GM12878 (cell line): ENCODE results near the gene FANCC. TPM values are rescaled to one million over a fixed set of nuclear protein-coding genes. Genes with fewer than 3 reads are reported as not detected.
A peak's percentile ranks its signal among the peaks of the same experiment; 100 is the strongest.

Experiments
- ATAC-seq: fragments of 200-7000 bp; cut with Tn5 transposase; 3 replicates; pipeline ENCODE4 v1.9.1; 2020; ENCODE audit warnings: mild to moderate bottlenecking, moderate library complexity
- Bru-seq: library from RNA; stranded (reverse); fragments of 400-500 nt; gene quantifications from one replicate; lab custom pipeline; 2021; lab: Mats Ljungman, UMichigan
- BruChase-seq, 2 experiments: library from RNA; stranded (reverse); fragments of 400-500 nt; gene quantifications; one replicate each; lab custom pipeline; 2021; lab: Mats Ljungman, UMichigan
- BruUV-seq: library from RNA; stranded (reverse); fragments of 400-500 nt; replicated peaks from 2 replicates; lab custom pipeline; 2021; lab: Mats Ljungman, UMichigan
- CTCF ChIA-PET: fragments of 300-600 bp; sonication (Branson Sonifier 250); formaldehyde crosslinking; extraction: SDS; loops from one replicate; lab custom pipeline; 2021; ENCODE audit warnings: inconsistent platforms; lab: Yijun Ruan, JAX
- POLR2A ChIA-PET: fragments of 350-600 bp; formaldehyde crosslinking; extraction: SDS; loops from one replicate; lab custom pipeline; 2021; ENCODE audit warnings: inconsistent platforms; lab: Charles Lee
- RAD21 ChIA-PET: fragments of 300-600 bp; sonication (Branson Sonifier 250); formaldehyde crosslinking; loops from one replicate; lab custom pipeline; 2023; ENCODE audit warnings: antibody characterized with exemption; ENCODE audit not compliant: unreplicated experiment; lab: Charles Lee
- SMC1A ChIA-PET: fragments of 300-600 bp; sonication (Branson Sonifier 250); formaldehyde crosslinking; loops from one replicate; lab custom pipeline; 2023; ENCODE audit not compliant: unreplicated experiment, uncharacterized antibody; lab: Charles Lee
- DNase-seq: peaks from one replicate; pipeline ENCODE4 v3.0.0-alpha.2; 2011; ENCODE audit warnings: low read depth, low spot score
- FAIRE-seq: peaks from 3 replicates; lab custom pipeline; 2011; peaks lifted over from hg19 to GRCh38; lab: Jason Lieb, UNC
- H2AFZ ChIP-seq: 2 replicates; pipeline ENCODE4 v1.6.0; 2011; ENCODE audit warnings: low read depth, low read length, control low read depth; ENCODE audit not compliant: control insufficient read depth
- H3K27ac ChIP-seq: 2 replicates; pipeline ENCODE4 v1.5.1; 2011; ENCODE audit warnings: control low read depth; ENCODE audit not compliant: control insufficient read depth, insufficient read depth
- H3K27me3 ChIP-seq, 2 experiments: replicated peaks in 1 of 2; 2 replicates each; pipeline versions ENCODE4 v1.6.0 to v1.6.1; 2011; ENCODE audit warnings: low read length in 1 of 2; ENCODE audit not compliant: control insufficient read depth in 2 of 2, insufficient read depth in 2 of 2
- H3K36me3 ChIP-seq, 2 experiments: 2 replicates each; pipeline ENCODE4 v1.5.1; 2011; ENCODE audit warnings: low read length in 1 of 2; ENCODE audit not compliant: control insufficient read depth in 2 of 2, insufficient read depth in 2 of 2
- H3K4me1 ChIP-seq: 2 replicates; pipeline ENCODE4 v1.6.1; 2011; ENCODE audit warnings: mild to moderate bottlenecking, low read length, moderate library complexity, mixed read lengths; ENCODE audit not compliant: control insufficient read depth, insufficient read depth
- H3K4me2 ChIP-seq: 2 replicates; pipeline ENCODE4 v1.6.0; 2011; ENCODE audit warnings: control low read depth; ENCODE audit not compliant: control insufficient read depth, insufficient read depth
- H3K4me3 ChIP-seq: fragments of 200-600 bp; sonication (generic); 2 replicates; pipeline ENCODE4 v1.5.1; 2016
- H3K79me2 ChIP-seq: 2 replicates; pipeline ENCODE4 v1.6.0; 2011; ENCODE audit warnings: low read length; ENCODE audit not compliant: control insufficient read depth, insufficient read depth
- H3K9ac ChIP-seq: 2 replicates; pipeline ENCODE4 v1.8.0; 2011; ENCODE audit warnings: low read length, control low read depth, mixed read lengths; ENCODE audit not compliant: control insufficient read depth, insufficient read depth
- H3K9me3 ChIP-seq: replicated peaks from 3 replicates; pipeline ENCODE4 v1.5.1; 2011; ENCODE audit warnings: mild to moderate bottlenecking, low read length; ENCODE audit not compliant: control insufficient read depth, insufficient read depth
- H4K20me1 ChIP-seq: 2 replicates; pipeline ENCODE4 v1.6.0; 2011; ENCODE audit not compliant: control insufficient read depth, insufficient read depth
- BACH1 ChIP-seq: fragments of 450-650 bp; IDR thresholded peaks from 2 replicates; pipeline ENCODE4 v1.6.1; 2017; ENCODE audit warnings: mild to moderate bottlenecking, borderline replicate concordance
- NFIC ChIP-seq: IDR thresholded peaks from 2 replicates; pipeline ENCODE4 v1.6.1; 2012; ENCODE audit warnings: low read depth, mild to moderate bottlenecking, inconsistent platforms, low read length, moderate library complexity
- NFXL1 ChIP-seq: fragments of 450-650 bp; IDR thresholded peaks from 2 replicates; pipeline ENCODE4 v1.6.1; 2017; ENCODE audit warnings: antibody characterized with exemption, mild to moderate bottlenecking, borderline replicate concordance
- NRF1 ChIP-seq: conservative IDR thresholded peaks from 2 replicates; pipeline ENCODE4 v1.6.1; 2011; ENCODE audit warnings: mild to moderate bottlenecking, low read depth, low read length, improper control_type of control experiment
- RCOR1 ChIP-seq: conservative IDR thresholded peaks from 2 replicates; pipeline ENCODE4 v1.6.1; 2012; ENCODE audit warnings: low read depth, low read length, improper control_type of control experiment
- TCF3 ChIP-seq: IDR thresholded peaks from 2 replicates; pipeline ENCODE4 v1.6.1; 2012; ENCODE audit warnings: low read depth, mild to moderate bottlenecking, low read length, borderline replicate concordance; ENCODE audit not compliant: insufficient read depth
- ZBED1 ChIP-seq: IDR thresholded peaks from 2 replicates; pipeline ENCODE4 v1.6.1; 2016; ENCODE audit warnings: borderline replicate concordance
- ZNF207 ChIP-seq: fragments of 450-650 bp; IDR thresholded peaks from 2 replicates; pipeline ENCODE4 v1.6.1; 2014; ENCODE audit warnings: antibody characterized with exemption, mild to moderate bottlenecking, borderline replicate concordance
- WGBS: methylation state at CpG from one replicate; pipeline ENCODE4 v1.1.6; 2016; ENCODE audit warnings: low lambda C conversion rate; ENCODE audit not compliant: insufficient replicate concordance, insufficient coverage; ENCODE audit errors: missing lambda C conversion rate; 5-methylcytosine and 5-hydroxymethylcytosine counted together
- in situ Hi-C: fragments of 300-500 bp; cut with MboI; formaldehyde crosslinking; loops from 9 replicates; pipeline ENCODE4 v1.14.3; 2018; ENCODE audit warnings: mixed read lengths
- intact Hi-C: fragments of 100-400 bp; cut with micrococcal nuclease; formaldehyde crosslinking; loops from one replicate; pipeline ENCODE4 v1.14.2; 2022; ENCODE audit not compliant: unreplicated experiment
- long read RNA-seq, 2 experiments: library from polyadenylated mRNA; unstranded; transcript quantifications; one replicate each; pipeline ENCODE4 v2.0.0, GENCODE V29; 2019 to 2020
- polyA minus RNA-seq, 3 experiments: library from RNA; depleted of rRNA, polyadenylated mRNA; stranded (reverse); fragments of >200 nt; gene quantifications; 2 replicates each; pipeline ENCODE4 v1.2.3, GENCODE V29; 2011
- polyA plus RNA-seq, 11 experiments: library from polyadenylated mRNA; depleted of rRNA in 4 of 11; unstranded in 6 of 11; stranded (reverse) in 5 of 11; fragments of >200 nt; fragmentation: Nextera tagmentation in 4 of 11; fragmentation: Illumina TruSeq in 1 of 11; extraction: Ambion mirVana in 4 of 11; extraction: Trizol in 1 of 11; gene quantifications; 1 replicate in 1 of 11; 2 replicates in 10 of 11; pipeline versions ENCODE4 v1.2.1 to v1.2.3, GENCODE V29; 2011 to 2016; ENCODE audit warnings: inconsistent platforms in 2 of 11, missing spikeins in 2 of 11, low read depth in 1 of 11
- total RNA-seq, 4 experiments: library from RNA; depleted of rRNA in 3 of 4; stranded (reverse); fragments of >200 nt in 3 of 4; fragmentation: Illumina TruSeq in 1 of 4; extraction: Trizol in 1 of 4; gene quantifications; 2 replicates each; pipeline versions ENCODE4 v1.2.1 to v1.2.3, GENCODE V29; 2013 to 2021
- TF ChIP-seq, protein P1 (sequence below): IDR thresholded peaks from 2 replicates; pipeline ENCODE4 v1.6.1; 2012; ENCODE audit warnings: low read depth, low read length, improper control_type of control experiment
- TF ChIP-seq, protein P2 (sequence below): IDR thresholded peaks from 2 replicates; pipeline ENCODE4 v1.6.1; 2012; ENCODE audit warnings: improper control_type of control experiment, low read depth, low read length; ENCODE audit not compliant: insufficient replicate concordance

The FANCC gene, protein sequence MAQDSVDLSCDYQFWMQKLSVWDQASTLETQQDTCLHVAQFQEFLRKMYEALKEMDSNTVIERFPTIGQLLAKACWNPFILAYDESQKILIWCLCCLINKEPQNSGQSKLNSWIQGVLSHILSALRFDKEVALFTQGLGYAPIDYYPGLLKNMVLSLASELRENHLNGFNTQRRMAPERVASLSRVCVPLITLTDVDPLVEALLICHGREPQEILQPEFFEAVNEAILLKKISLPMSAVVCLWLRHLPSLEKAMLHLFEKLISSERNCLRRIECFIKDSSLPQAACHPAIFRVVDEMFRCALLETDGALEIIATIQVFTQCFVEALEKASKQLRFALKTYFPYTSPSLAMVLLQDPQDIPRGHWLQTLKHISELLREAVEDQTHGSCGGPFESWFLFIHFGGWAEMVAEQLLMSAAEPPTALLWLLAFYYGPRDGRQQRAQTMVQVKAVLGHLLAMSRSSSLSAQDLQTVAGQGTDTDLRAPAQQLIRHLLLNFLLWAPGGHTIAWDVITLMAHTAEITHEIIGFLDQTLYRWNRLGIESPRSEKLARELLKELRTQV
- total RNA-seq (2013; cell fraction: nucleolus; rRNA removed): 38.1 and 39.6 TPM in 2 replicates
- total RNA-seq (2014; rRNA removed): 6.6 and 8.5 TPM in 2 replicates
- total RNA-seq (2014; rRNA removed; fragmentation: Illumina TruSeq; extraction: Trizol): 10.7 and 11.4 TPM in 2 replicates
- 11.3 TPM in 2 replicates for total RNA-seq (2021)
- 6.2 TPM for polyA plus RNA-seq (2011; ENCODE audit: low read depth)
- polyA plus RNA-seq (2011; rRNA removed): 14.5 and 21.7 TPM in 2 replicates
- polyA plus RNA-seq (2011; cell fraction: cytosol; rRNA removed): 10.2 and 12.4 TPM in 2 replicates
- polyA plus RNA-seq (2011; cell fraction: nucleus; rRNA removed): 11.6 and 14.5 TPM in 2 replicates
- polyA plus RNA-seq (2012): 3.4 and 5.0 TPM in 2 replicates
- 8.8 and 17.3 TPM in 2 replicates for polyA plus RNA-seq (2014; fragmentation: Illumina TruSeq; extraction: Trizol)
- 1 to 10 TPM; 1.2 to 1.9 TPM for polyA plus RNA-seq (2014; fragmentation: Nextera tagmentation; extraction: Ambion mirVana)
- polyA plus RNA-seq (2014; rRNA removed): 9.1 and 9.8 TPM in 2 replicates
- 10 to 100 TPM; 16.0 to 16.8 TPM for polyA plus RNA-seq (2016; fragmentation: Nextera tagmentation; extraction: Ambion mirVana)
- polyA minus RNA-seq (2011; rRNA and poly(A)+ RNA removed): 15.5 and 25.5 TPM in 2 replicates
- polyA minus RNA-seq (2011; cell fraction: cytosol; rRNA and poly(A)+ RNA removed): 4.3 and 7.8 TPM in 2 replicates
- polyA minus RNA-seq (2011; cell fraction: nucleus; rRNA and poly(A)+ RNA removed): 25.5 and 39.2 TPM in 2 replicates
- percentile 57 among the genes with signal in this experiment for Bru-seq, nascent RNA
- percentile 55 among the genes with signal in this experiment for BruChase-seq, experiment 1, labeled RNA remaining after a 6-hour chase
- BruChase-seq, experiment 2, labeled RNA remaining after a 2-hour chase: percentile 58 among the genes with signal in this experiment
- long read RNA-seq, experiment 1, full-length matches to known transcripts: 3 of 10 reads
- long read RNA-seq, experiment 1, partial matches to known transcripts: 1 of 10 reads
- long read RNA-seq, experiment 1, other reads (novel, unspliced or antisense): 6 of 10 reads
- long read RNA-seq, experiment 2, full-length matches to known transcripts: 4 of 18 reads
- long read RNA-seq, experiment 2, partial matches to known transcripts: 9 of 18 reads
- long read RNA-seq, experiment 2, other reads (novel, unspliced or antisense): 5 of 18 reads

DNA sequence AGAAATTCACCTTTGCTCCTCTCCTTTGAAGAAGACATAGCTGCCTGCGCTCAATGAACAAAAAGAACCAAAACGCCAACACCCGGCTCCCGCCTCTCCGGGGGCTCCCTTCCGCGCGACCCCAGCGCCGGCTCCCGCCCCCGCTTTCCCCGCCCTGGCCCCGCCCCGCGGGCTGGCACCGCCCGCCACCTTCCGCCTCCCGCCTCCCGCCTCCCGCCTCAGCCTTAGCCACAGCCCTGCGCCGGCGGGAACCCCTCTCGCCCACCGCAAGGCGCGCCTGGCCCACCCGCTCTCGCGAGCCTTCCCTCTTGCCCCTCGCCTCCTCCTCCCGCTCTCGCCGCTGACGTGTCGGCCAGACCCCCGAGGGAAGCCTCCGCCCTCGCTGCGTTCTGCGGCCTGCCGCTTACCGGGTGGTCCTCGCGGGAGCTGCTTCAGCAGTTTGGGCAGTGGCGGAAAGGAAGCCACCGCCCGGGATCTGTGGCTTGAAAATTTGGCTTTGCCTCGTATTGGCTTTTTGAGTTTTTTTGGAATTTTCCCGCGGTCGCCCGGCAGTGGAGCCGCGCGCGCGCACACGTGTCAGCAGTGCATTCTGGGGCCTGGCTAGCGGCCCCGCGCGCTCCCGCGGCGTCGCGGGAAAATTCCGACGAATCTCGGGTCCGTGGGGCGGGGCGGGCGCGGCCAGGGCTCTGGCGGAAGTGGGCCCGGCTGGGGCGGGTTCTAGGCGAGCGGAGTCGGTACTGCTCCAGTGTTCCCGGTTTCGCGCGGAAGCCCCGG is at the start of gene FANCC:
Gene FANCC, minus strand, starts transcription at position 591 of the 774 bp plus-strand sequence. CDS start 68,418 bp downstream, outside the sequence.
- H3K27me3 ChIP-seq: no peaks in the 10 kb centered on the region
- no peaks in the 10 kb centered on the region for H4K20me1 ChIP-seq
- ChIA-PET POLR2A (interaction anchor here (0.9 to 1.4 kb wide), 2 partner anchors 170 to 196 kb away, joined by 3 to 5 read pairs; no protein-coding TSS in a partner anchor), RAD21 (interaction anchor here (1.1 to 1.3 kb wide), 2 partner anchors 52 to 113 kb away, joined by 3 to 5 read pairs; no protein-coding TSS in a partner anchor), CTCF (interaction anchor here (0.6 to 1.0 kb wide), 4 partner anchors 19 to 257 kb away, joined by 3 to 4 read pairs (median 4); no protein-coding TSS in a partner anchor), SMC1A (interaction anchor here (0.8 kb wide), 1 partner anchor 36 kb away, joined by 3 read pairs; no protein-coding TSS in a partner anchor)
- in situ Hi-C loops (no loop called here), intact Hi-C loops (loop anchor here (2.0 kb wide), 1 partner anchor 189 kb away; no protein-coding TSS in a partner anchor)
- peak; percentile 39 for DNase-seq
- peak within 1 kb of the TSS; percentile 88 for H2AFZ ChIP-seq
- peak within 1 kb of the TSS; percentile 91 for H3K4me3 ChIP-seq
- peak within 1 kb of the TSS; percentile 77 for H3K4me2 ChIP-seq
- under 1% methylated on average over 45 of the region's 89 CpGs for WGBS
- no peaks in the 10 kb centered on the region for H3K9me3 ChIP-seq
- BruUV-seq: no TSS peak
- peaks cover 2% of the 10 kb centered on the region for H3K4me1 ChIP-seq
- H3K27ac ChIP-seq: peak within 1 kb of the TSS; percentile 90
- H3K9ac ChIP-seq: peak within 1 kb of the TSS; percentile 86
- H3K36me3 ChIP-seq: no peaks in the 10 kb centered on the region
- H3K79me2 ChIP-seq: peaks cover 2% of the 10 kb centered on the region
- no peak for FAIRE-seq
- peak; percentile 89 for ATAC-seq
- TF ChIP-seq TCF3 (no peak), ZBED1 (no peak), RCOR1 (no peak), NFXL1 (no peak), NRF1 (no peak), ZNF207 (peak; percentile 77; the same call in 1 of the 2 replicates), NFIC (no peak), BACH1 (no peak; the same call in 1 of the 2 replicates)
- TF ChIP-seq, protein P1, sequence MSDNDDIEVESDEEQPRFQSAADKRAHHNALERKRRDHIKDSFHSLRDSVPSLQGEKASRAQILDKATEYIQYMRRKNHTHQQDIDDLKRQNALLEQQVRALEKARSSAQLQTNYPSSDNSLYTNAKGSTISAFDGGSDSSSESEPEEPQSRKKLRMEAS: peak; percentile 60; the same call in 1 of the 2 replicates
- TF ChIP-seq, protein P2, sequence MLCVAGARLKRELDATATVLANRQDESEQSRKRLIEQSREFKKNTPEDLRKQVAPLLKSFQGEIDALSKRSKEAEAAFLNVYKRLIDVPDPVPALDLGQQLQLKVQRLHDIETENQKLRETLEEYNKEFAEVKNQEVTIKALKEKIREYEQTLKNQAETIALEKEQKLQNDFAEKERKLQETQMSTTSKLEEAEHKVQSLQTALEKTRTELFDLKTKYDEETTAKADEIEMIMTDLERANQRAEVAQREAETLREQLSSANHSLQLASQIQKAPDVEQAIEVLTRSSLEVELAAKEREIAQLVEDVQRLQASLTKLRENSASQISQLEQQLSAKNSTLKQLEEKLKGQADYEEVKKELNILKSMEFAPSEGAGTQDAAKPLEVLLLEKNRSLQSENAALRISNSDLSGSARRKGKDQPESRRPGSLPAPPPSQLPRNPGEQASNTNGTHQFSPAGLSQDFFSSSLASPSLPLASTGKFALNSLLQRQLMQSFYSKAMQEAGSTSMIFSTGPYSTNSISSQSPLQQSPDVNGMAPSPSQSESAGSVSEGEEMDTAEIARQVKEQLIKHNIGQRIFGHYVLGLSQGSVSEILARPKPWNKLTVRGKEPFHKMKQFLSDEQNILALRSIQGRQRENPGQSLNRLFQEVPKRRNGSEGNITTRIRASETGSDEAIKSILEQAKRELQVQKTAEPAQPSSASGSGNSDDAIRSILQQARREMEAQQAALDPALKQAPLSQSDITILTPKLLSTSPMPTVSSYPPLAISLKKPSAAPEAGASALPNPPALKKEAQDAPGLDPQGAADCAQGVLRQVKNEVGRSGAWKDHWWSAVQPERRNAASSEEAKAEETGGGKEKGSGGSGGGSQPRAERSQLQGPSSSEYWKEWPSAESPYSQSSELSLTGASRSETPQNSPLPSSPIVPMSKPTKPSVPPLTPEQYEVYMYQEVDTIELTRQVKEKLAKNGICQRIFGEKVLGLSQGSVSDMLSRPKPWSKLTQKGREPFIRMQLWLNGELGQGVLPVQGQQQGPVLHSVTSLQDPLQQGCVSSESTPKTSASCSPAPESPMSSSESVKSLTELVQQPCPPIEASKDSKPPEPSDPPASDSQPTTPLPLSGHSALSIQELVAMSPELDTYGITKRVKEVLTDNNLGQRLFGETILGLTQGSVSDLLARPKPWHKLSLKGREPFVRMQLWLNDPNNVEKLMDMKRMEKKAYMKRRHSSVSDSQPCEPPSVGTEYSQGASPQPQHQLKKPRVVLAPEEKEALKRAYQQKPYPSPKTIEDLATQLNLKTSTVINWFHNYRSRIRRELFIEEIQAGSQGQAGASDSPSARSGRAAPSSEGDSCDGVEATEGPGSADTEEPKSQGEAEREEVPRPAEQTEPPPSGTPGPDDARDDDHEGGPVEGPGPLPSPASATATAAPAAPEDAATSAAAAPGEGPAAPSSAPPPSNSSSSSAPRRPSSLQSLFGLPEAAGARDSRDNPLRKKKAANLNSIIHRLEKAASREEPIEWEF: no peak
